Adrenal gland (tissue), 12 donors: ENCODE data around the gene TOM1L1. TPM values are rescaled to one million over a fixed set of nuclear protein-coding genes. Genes with fewer than 3 reads are reported as not detected.
"Not testable (repeated sequence)": the region's sequence is repeated elsewhere in the genome, so short reads cannot be mapped to it uniquely, and the experiment has no call there.

Experiments used
- DNase-seq, 7 donors: peaks; one replicate each; pipeline ENCODE4 v3.0.0-alpha.2; 2019 to 2020
- H3K27ac ChIP-seq, 5 donors: fragments of 200-600 bp; sonication (generic) in 4 of 5; 1 replicate in 3 of 5; 2 replicates in 2 of 5; pipeline versions ENCODE4 v1.5.1 to v1.8.0; 2016 to 2020; ENCODE audit warnings: mild to moderate bottlenecking in 1 of 5
- H3K27me3 ChIP-seq: fragments of 200-600 bp; 2 replicates; pipeline ENCODE4 v1.8.0; 2021
- H3K36me3 ChIP-seq, 2 donors: fragments of 200-600 bp; replicated peaks in 1 of 2; 1 replicate in 1 of 2; 2 replicates in 1 of 2; pipeline versions ENCODE4 v1.5.1 to v1.8.0; 2018 to 2022
- H3K4me1 ChIP-seq, 2 donors: fragments of 200-600 bp; replicated peaks in 1 of 2; 1 replicate in 1 of 2; 2 replicates in 1 of 2; pipeline versions ENCODE4 v1.5.1 to v1.8.0; 2018 to 2021
- H3K4me3 ChIP-seq, 4 donors: fragments of 200-600 bp; sonication (generic) in 3 of 4; one replicate each; pipeline ENCODE4 v1.5.1; 2016 to 2018
- H3K9me3 ChIP-seq, 3 donors: fragments of 200-600 bp; sonication (generic) in 1 of 3; replicated peaks in 1 of 3; 1 replicate in 2 of 3; 2 replicates in 1 of 3; pipeline versions ENCODE4 v1.5.1 to v1.8.0; 2016 to 2021
- POLR2A ChIP-seq, 2 donors: fragments of 450-650 bp; IDR thresholded peaks; one replicate each; pipeline ENCODE4 v1.6.1; 2017; ENCODE audit warnings: antibody characterized with exemption in 2 of 2, mild to moderate bottlenecking in 2 of 2, moderate library complexity in 1 of 2
- WGBS, 4 donors: extraction: QIAGEN DNeasy Blood & Tissue Kit in 2 of 4; methylation state at CpG; one replicate each; pipeline versions ENCODE4 v1.1.5 to v1.1.7; 2013 to 2017; 5-methylcytosine and 5-hydroxymethylcytosine counted together
- intact Hi-C, 2 donors: fragments of 100-400 bp; cut with DNase I; formaldehyde crosslinking; loops; one replicate each; pipeline versions ENCODE4 v1.14.1 to v1.15.0; 2022 to 2023
- polyA plus RNA-seq, 3 donors: library from polyadenylated mRNA; stranded (reverse); fragments of 200-250 nt in 2 of 3; fragments of 350-450 nt in 1 of 3; fragmentation: Illumina TruSeq in 1 of 3; extraction: RNeasy Lipid Tissue Mini Kit (QIAGEN cat#74804) in 1 of 3; gene quantifications; one replicate each; pipeline ENCODE4 v1.2.3, GENCODE V29; 2013 to 2014
- total RNA-seq, 9 donors: library from RNA; depleted of rRNA in 4 of 9; stranded (reverse); fragments of >200 nt in 4 of 9; fragments of 120-200 nt in 1 of 9; fragmentation: NEBNext Ultra II Directional in 1 of 9; extraction: Animal tissue kit (Norgen Biotek cat#: 25700) in 1 of 9; gene quantifications; one replicate each; pipeline versions ENCODE4 v1.1.0 to v1.2.4, GENCODE V29; 2013 to 2023
- TF ChIP-seq, protein P1 (sequence below), 6 experiments: fragments of 450-650 bp in 4 of 6; fragments of 200-600 bp in 2 of 6; sonication (generic) in 1 of 6; IDR thresholded peaks; 1 replicate in 5 of 6; 2 replicates in 1 of 6; pipeline versions ENCODE4 v1.5.1 to v1.8.0; 2016 to 2021; ENCODE audit warnings: antibody characterized with exemption in 6 of 6, mild to moderate bottlenecking in 2 of 6, moderate library complexity in 1 of 6
- donor health status: healthy with polysubstance abuse.
- donor health status: Bipolar disorder and iron deficiency.
- donor health status: DM: yes; HTN: yes; CAD: no.
- donor health status: DM: no; HTN: no; CAD: no.
- donor health status: DM: no; HTN: no; CAD: no.
- donor health status: DM: yes; HTN: yes; CAD: no.

The TOM1L1 gene
- total and polyA plus RNA-seq, 12 donors = 8.1 to 44.0 (median 31.9) TPM

DNA sequence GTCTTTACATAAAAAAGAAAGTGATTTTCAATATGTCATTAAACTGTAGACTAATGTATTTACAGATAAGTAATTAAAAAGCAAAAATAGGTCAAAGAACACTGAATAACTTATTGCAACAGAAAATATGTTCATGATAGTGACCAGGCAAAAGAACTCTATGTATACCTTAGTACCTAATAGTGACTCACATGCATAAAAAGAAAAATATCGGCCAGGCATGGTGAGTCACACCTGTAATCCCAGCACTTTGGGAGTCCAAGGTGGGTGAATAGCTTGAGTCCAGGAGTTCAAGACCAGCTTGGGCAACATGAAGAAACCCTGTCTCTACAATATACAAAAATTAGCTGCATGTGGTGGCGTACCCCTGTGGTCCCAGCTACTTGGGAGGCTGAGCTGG is 33.0 kb upstream of the TOM1L1 start:
- no peaks in the 10 kb centered on the region for H3K36me3 ChIP-seq
- no peak overlapping the region for H3K27ac ChIP-seq
- H3K4me1 ChIP-seq = no peaks in the 10 kb centered on the region
- intact Hi-C loops = no loop called here
- no peaks in the 10 kb centered on the region for H3K27me3 ChIP-seq
- H3K9me3 ChIP-seq = no peaks in the 10 kb centered on the region
- H3K4me3 ChIP-seq = no peak overlapping the region
- no peak for TF ChIP-seq POLR2A (IDR thresholded peaks at IDR 0.05)
- TF ChIP-seq, protein P1, sequence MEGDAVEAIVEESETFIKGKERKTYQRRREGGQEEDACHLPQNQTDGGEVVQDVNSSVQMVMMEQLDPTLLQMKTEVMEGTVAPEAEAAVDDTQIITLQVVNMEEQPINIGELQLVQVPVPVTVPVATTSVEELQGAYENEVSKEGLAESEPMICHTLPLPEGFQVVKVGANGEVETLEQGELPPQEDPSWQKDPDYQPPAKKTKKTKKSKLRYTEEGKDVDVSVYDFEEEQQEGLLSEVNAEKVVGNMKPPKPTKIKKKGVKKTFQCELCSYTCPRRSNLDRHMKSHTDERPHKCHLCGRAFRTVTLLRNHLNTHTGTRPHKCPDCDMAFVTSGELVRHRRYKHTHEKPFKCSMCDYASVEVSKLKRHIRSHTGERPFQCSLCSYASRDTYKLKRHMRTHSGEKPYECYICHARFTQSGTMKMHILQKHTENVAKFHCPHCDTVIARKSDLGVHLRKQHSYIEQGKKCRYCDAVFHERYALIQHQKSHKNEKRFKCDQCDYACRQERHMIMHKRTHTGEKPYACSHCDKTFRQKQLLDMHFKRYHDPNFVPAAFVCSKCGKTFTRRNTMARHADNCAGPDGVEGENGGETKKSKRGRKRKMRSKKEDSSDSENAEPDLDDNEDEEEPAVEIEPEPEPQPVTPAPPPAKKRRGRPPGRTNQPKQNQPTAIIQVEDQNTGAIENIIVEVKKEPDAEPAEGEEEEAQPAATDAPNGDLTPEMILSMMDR (IDR thresholded peaks at IDR 0.05) = no peak
- DNase-seq = no peak
- 64 to 86% (median 77%) methylated on average over 2 of the region's 2 CpGs for WGBS, 4 donors

DNA sequence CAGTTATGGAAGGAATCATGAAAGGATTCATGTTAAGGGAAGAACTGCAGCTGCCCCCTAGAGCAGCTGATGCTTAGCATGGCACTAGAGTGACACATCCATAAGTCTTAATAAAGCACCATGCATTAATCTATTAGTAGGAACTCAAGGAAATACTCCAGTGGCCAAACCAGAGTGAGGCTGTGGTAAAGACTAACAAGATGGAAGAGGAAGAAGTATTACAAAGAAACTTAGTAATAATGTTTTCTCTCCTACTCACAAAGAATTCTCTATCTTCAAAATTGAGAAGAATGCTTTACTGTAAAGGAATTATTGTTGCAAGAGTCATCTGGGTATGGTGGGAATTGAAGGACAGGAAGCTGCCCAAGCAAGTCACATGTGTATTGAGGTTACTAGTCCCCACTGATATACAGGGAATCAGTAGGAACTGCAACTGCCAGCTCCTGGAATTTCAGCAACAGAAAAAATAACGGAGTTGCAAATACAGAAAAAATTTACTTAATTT is 29.9 kb upstream of the TOM1L1 start:
- 81 to 93% (median 84%) methylated on average over 1 of the region's 1 CpG for WGBS, 4 donors
- no peaks in the 10 kb centered on the region for H3K36me3 ChIP-seq
- DNase-seq = no peak
- no peak overlapping the region for H3K4me3 ChIP-seq
- intact Hi-C loops = no loop called here
- no peaks in the 10 kb centered on the region for H3K27me3 ChIP-seq
- no peaks in the 10 kb centered on the region for H3K9me3 ChIP-seq
- no peak overlapping the region for H3K27ac ChIP-seq
- no peak for TF ChIP-seq POLR2A (IDR thresholded peaks at IDR 0.05)
- TF ChIP-seq, protein P1 (IDR thresholded peaks at IDR 0.05) = no peak
- H3K4me1 ChIP-seq = no peaks in the 10 kb centered on the region

DNA sequence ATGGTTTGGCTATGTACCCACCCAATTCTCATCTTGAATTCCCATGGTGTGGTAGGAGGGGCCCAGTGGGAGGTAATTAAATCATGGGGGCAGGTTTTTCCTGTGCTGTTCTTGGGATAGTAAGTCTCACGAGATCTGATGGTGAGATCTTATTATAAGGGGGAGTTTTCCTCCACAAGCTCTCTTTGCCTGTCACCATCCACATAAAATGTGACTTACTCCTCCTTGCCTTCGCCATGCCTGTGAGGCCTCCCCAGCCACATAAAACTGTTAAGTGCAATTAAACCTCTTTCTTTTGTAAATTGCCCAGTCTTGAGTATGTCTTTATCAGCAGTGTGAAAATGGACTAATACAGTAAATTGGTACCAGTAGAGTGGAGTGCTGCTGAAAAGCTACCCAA is 24.7 kb upstream of the TOM1L1 start:
- not testable (repeated sequence) for H3K27ac ChIP-seq, H3K36me3 ChIP-seq
- WGBS, 4 donors = 60 to 75% (median 71%) methylated on average over 2 of the region's 2 CpGs

DNA sequence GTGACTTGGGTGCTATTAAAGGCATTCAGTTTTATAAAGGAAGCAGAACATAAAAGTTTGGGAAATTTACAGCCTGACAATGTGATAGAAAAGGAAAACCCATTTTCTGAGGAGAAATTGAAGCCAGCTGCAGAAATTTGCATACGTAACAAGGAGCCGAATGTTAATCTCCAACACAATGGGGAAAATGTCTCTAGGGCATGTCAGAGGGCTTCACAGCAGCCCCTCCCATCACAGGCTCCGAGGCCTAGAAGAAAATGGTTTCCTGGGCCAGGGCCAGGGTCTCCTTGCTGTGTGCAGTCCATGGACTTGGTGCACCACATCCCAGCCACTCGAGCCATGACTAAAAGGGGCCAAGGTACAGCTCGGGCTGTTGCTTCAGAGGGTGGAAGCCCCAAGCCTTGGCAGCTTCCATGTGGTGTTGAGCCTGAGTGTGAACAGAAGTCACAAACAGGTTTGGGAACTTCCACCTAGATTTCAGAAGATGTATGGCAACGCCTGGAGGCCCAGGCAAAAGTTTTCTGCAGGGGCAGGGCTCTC is 23.9 kb upstream of the TOM1L1 start:
- Histone ChIP-seq H3K36me3 (no peaks in the 10 kb centered on the region), H3K27ac (no peak overlapping the region), H3K27me3 (no peaks in the 10 kb centered on the region), H3K9me3 (no peaks in the 10 kb centered on the region), H3K4me1 (no peaks in the 10 kb centered on the region), H3K4me3 (no peak overlapping the region)
- TF ChIP-seq POLR2A (IDR thresholded peaks at IDR 0.05) = no peak
- TF ChIP-seq, protein P1 (IDR thresholded peaks at IDR 0.05) = no peak
- intact Hi-C loops = no loop called here
- WGBS, 4 donors = 74 to 81% (median 80%) methylated on average over 3 to 6 of the region's 6 CpGs
- no peak for DNase-seq

More for the DNA sequence above, 24.7 kb upstream of the TOM1L1 start:
- H3K4me3 ChIP-seq, H3K9me3 ChIP-seq, H3K27me3 ChIP-seq, intact Hi-C loops, DNase-seq, H3K4me1 ChIP-seq: not testable (repeated sequence)
